ENCODE measurements around the gene MANSC1.

DNA sequence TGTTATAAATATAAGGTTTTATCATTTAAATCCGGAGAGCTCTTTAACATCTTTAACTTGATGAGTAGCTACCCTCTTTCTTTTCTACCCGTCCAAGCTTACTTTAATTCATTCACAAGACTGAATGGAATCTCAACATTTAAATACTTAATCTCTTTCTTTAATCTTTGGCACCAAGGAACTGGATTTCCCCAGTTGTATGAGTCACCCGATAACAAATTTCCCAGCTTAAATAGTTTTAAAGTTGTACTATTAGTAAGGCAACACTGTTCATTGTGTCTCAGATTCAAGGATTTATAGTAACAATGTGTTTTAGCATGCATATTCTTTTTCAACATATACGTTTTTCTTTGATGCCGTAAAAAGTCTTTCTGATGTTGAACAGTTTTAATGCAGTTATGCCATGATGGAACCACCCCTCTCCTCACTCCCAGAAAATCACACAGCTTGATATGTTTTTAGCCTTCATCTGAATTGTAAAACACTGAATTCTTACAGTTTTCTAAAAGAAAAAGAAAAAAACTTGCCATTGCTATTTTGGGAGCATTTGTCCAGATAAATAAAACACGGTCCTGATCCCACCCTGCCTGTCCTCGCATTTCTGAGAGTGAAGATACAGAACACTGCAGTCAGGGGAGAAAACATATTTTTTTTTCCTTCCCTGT, 67.1 kb downstream of the MANSC1 start:
- no peak for TF ChIP-seq ZNF561 (tag by site-specific recombination; IDR thresholded peaks at IDR 0.05; ENCODE audit: borderline replicate concordance)
- TF ChIP-seq, protein P1, sequence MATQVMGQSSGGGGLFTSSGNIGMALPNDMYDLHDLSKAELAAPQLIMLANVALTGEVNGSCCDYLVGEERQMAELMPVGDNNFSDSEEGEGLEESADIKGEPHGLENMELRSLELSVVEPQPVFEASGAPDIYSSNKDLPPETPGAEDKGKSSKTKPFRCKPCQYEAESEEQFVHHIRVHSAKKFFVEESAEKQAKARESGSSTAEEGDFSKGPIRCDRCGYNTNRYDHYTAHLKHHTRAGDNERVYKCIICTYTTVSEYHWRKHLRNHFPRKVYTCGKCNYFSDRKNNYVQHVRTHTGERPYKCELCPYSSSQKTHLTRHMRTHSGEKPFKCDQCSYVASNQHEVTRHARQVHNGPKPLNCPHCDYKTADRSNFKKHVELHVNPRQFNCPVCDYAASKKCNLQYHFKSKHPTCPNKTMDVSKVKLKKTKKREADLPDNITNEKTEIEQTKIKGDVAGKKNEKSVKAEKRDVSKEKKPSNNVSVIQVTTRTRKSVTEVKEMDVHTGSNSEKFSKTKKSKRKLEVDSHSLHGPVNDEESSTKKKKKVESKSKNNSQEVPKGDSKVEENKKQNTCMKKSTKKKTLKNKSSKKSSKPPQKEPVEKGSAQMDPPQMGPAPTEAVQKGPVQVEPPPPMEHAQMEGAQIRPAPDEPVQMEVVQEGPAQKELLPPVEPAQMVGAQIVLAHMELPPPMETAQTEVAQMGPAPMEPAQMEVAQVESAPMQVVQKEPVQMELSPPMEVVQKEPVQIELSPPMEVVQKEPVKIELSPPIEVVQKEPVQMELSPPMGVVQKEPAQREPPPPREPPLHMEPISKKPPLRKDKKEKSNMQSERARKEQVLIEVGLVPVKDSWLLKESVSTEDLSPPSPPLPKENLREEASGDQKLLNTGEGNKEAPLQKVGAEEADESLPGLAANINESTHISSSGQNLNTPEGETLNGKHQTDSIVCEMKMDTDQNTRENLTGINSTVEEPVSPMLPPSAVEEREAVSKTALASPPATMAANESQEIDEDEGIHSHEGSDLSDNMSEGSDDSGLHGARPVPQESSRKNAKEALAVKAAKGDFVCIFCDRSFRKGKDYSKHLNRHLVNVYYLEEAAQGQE (tag by site-specific recombination; IDR thresholded peaks at IDR 0.05), result no peak

Data from HEK293 (cell line).